ENCODE data around the gene MORN1. TPM values are rescaled to one million over a fixed set of nuclear protein-coding genes. Genes with fewer than 3 reads are reported as not detected.

MORN1 gene
- total and polyA plus RNA-seq, 2 donors: 5.7 to 6.4 TPM

DNA sequence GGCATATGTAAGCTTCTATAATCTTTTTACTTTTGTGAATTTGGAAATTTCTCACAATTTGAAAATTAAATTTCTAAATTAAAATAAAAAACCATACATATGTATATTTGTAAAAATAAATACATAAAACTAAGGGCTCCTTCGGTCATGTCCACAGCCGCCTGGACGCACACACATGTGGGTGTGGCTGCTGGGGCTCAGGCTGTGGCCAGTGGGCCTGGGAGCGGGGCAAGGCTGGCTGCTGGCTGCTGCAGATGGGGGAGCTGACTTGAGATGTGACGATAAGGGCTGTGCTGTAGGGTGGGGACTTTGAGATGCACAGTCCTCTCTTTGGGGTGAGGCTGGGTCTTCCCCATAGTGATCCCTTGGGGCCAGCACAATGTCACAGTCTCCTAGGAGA, 5.1 kb upstream of the MORN1 start:
- DNase-seq (ENCODE audit: low read depth in 6 of 9, low spot score in 9 of 9): no peak
- Histone ChIP-seq H3K27ac (ENCODE audit: low read depth in 1 of 2, low read length in 1 of 2) (no peak overlapping the region), H3K4me1 (ENCODE audit: control insufficient read depth in 2 of 2, insufficient read depth in 2 of 2, low read length in 2 of 2) (peaks cover 7 to 16% of the 10 kb centered on the region in 2 donors), H3K9me3 (ENCODE audit: control insufficient read depth in 2 of 2, insufficient read depth in 1 of 2, low read length in 1 of 2) (peaks cover 0 to 3% of the 10 kb centered on the region in 2 donors), H3K4me3 (ENCODE audit: low read length in 2 of 2) (no peak overlapping the region), H3K27me3 (ENCODE audit: control insufficient read depth in 2 of 2, insufficient read depth in 1 of 2, low read length in 1 of 2) (no peaks in the 10 kb centered on the region), H3K36me3 (ENCODE audit: control insufficient read depth in 2 of 2, insufficient read depth in 2 of 2, low read length in 1 of 2) (peaks cover 70 to 71% of the 10 kb centered on the region in 2 donors)
- 99% methylated on average over 5 of the region's 5 CpGs for WGBS

GRCh38 chr1:2396059-2396458, 4.7 kb upstream of the MORN1 start:
- peaks cover 0 to 3% of the 10 kb centered on the region in 2 donors for H3K9me3 ChIP-seq (ENCODE audit: control insufficient read depth in 2 of 2, insufficient read depth in 1 of 2, low read length in 1 of 2)
- no peak for DNase-seq (ENCODE audit: low read depth in 6 of 9, low spot score in 9 of 9)
- 95% methylated on average over 17 of the region's 17 CpGs for WGBS
- no peak overlapping the region for H3K4me3 ChIP-seq (ENCODE audit: low read length in 2 of 2)
- no peaks in the 10 kb centered on the region for H3K27me3 ChIP-seq (ENCODE audit: control insufficient read depth in 2 of 2, insufficient read depth in 1 of 2, low read length in 1 of 2)
- H3K4me1 ChIP-seq (ENCODE audit: control insufficient read depth in 2 of 2, insufficient read depth in 2 of 2, low read length in 2 of 2): peaks cover 7 to 16% of the 10 kb centered on the region in 2 donors
- peaks cover 67 to 70% of the 10 kb centered on the region in 2 donors for H3K36me3 ChIP-seq (ENCODE audit: control insufficient read depth in 2 of 2, insufficient read depth in 2 of 2, low read length in 1 of 2)
- H3K27ac ChIP-seq (ENCODE audit: low read depth in 1 of 2, low read length in 1 of 2): no peak overlapping the region

GRCh38 chr1:2395245-2395644, 3.9 kb upstream of the MORN1 start:
- Histone ChIP-seq H3K9me3 (ENCODE audit: control insufficient read depth in 2 of 2, insufficient read depth in 1 of 2, low read length in 1 of 2) (no peaks in the 10 kb centered on the region), H3K36me3 (ENCODE audit: control insufficient read depth in 2 of 2, insufficient read depth in 2 of 2, low read length in 1 of 2) (peaks cover 59 to 65% of the 10 kb centered on the region in 2 donors), H3K4me3 (ENCODE audit: low read length in 2 of 2) (no peak overlapping the region), H3K4me1 (ENCODE audit: control insufficient read depth in 2 of 2, insufficient read depth in 2 of 2, low read length in 2 of 2) (peaks cover 13 to 23% of the 10 kb centered on the region in 2 donors), H3K27me3 (ENCODE audit: control insufficient read depth in 2 of 2, insufficient read depth in 1 of 2, low read length in 1 of 2) (no peaks in the 10 kb centered on the region), H3K27ac (ENCODE audit: low read depth in 1 of 2, low read length in 1 of 2) (no peak overlapping the region)
- DNase-seq (ENCODE audit: low read depth in 6 of 9, low spot score in 9 of 9): no peak
- WGBS: 98% methylated on average over 10 of the region's 10 CpGs

- H3K36me3 ChIP-seq (ENCODE audit: control insufficient read depth in 2 of 2, insufficient read depth in 2 of 2, low read length in 1 of 2): peaks cover 54 to 60% of the 10 kb centered on the region in 2 donors
- H3K4me3 ChIP-seq (ENCODE audit: low read length in 2 of 2): no peak overlapping the region
- 95% methylated on average over 11 of the region's 11 CpGs for WGBS
- no peaks in the 10 kb centered on the region for H3K27me3 ChIP-seq (ENCODE audit: control insufficient read depth in 2 of 2, insufficient read depth in 1 of 2, low read length in 1 of 2)
- peaks cover 18 to 27% of the 10 kb centered on the region in 2 donors for H3K4me1 ChIP-seq (ENCODE audit: control insufficient read depth in 2 of 2, insufficient read depth in 2 of 2, low read length in 2 of 2)
- H3K9me3 ChIP-seq (ENCODE audit: control insufficient read depth in 2 of 2, insufficient read depth in 1 of 2, low read length in 1 of 2): no peaks in the 10 kb centered on the region
- no peak for DNase-seq (ENCODE audit: low read depth in 6 of 9, low spot score in 9 of 9)
- no peak overlapping the region for H3K27ac ChIP-seq (ENCODE audit: low read depth in 1 of 2, low read length in 1 of 2)
These were observed 3.4 kb upstream of the MORN1 start for GRCh38 chr1:2394761-2395160.

GRCh38 chr1:2394220-2394619, 2.9 kb upstream of the MORN1 start:
- H3K27me3 ChIP-seq (ENCODE audit: control insufficient read depth in 2 of 2, insufficient read depth in 1 of 2, low read length in 1 of 2): no peaks in the 10 kb centered on the region
- H3K4me3 ChIP-seq (ENCODE audit: low read length in 2 of 2): no peak overlapping the region
- no peak overlapping the region for H3K27ac ChIP-seq (ENCODE audit: low read depth in 1 of 2, low read length in 1 of 2)
- peaks cover 49 to 55% of the 10 kb centered on the region in 2 donors for H3K36me3 ChIP-seq (ENCODE audit: control insufficient read depth in 2 of 2, insufficient read depth in 2 of 2, low read length in 1 of 2)
- peaks cover 19 to 27% of the 10 kb centered on the region in 2 donors for H3K4me1 ChIP-seq (ENCODE audit: control insufficient read depth in 2 of 2, insufficient read depth in 2 of 2, low read length in 2 of 2)
- DNase-seq (ENCODE audit: low read depth in 6 of 9, low spot score in 9 of 9): no peak
- H3K9me3 ChIP-seq (ENCODE audit: control insufficient read depth in 2 of 2, insufficient read depth in 1 of 2, low read length in 1 of 2): no peaks in the 10 kb centered on the region
- WGBS: 99% methylated on average over 7 of the region's 7 CpGs

DNA sequence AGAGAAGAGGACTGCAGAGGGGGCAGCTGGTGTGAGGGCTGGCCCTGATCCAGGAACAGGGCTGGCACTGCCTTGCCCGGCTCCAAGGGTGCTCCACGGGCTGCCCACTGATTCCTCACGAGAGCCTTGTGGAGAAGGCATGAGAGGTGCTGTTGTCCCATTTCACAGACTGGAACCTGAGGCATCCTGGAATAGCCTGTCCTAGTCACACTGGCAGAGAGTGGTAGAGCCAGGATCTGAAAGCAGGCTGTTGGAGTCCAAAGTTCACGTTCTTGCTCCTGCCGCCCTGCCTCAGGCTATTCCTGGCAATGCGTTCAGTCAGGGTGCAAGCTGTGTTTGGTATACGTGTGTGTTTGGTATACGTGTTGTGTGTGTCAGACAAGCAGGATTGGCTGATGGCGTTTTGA, 2.1 kb upstream of the MORN1 start:
- Histone ChIP-seq H3K4me3 (ENCODE audit: low read length in 2 of 2) (no peak overlapping the region), H3K9me3 (ENCODE audit: control insufficient read depth in 2 of 2, insufficient read depth in 1 of 2, low read length in 1 of 2) (no peaks in the 10 kb centered on the region), H3K4me1 (ENCODE audit: control insufficient read depth in 2 of 2, insufficient read depth in 2 of 2, low read length in 2 of 2) (peaks cover 19 to 27% of the 10 kb centered on the region in 2 donors), H3K36me3 (ENCODE audit: control insufficient read depth in 2 of 2, insufficient read depth in 2 of 2, low read length in 1 of 2) (peaks cover 42 to 48% of the 10 kb centered on the region in 2 donors), H3K27me3 (ENCODE audit: control insufficient read depth in 2 of 2, insufficient read depth in 1 of 2, low read length in 1 of 2) (no peaks in the 10 kb centered on the region), H3K27ac (ENCODE audit: low read depth in 1 of 2, low read length in 1 of 2) (no peak overlapping the region)
- 97% methylated on average over 9 of the region's 9 CpGs for WGBS
- no peak for DNase-seq (ENCODE audit: low read depth in 6 of 9, low spot score in 9 of 9)

DNA sequence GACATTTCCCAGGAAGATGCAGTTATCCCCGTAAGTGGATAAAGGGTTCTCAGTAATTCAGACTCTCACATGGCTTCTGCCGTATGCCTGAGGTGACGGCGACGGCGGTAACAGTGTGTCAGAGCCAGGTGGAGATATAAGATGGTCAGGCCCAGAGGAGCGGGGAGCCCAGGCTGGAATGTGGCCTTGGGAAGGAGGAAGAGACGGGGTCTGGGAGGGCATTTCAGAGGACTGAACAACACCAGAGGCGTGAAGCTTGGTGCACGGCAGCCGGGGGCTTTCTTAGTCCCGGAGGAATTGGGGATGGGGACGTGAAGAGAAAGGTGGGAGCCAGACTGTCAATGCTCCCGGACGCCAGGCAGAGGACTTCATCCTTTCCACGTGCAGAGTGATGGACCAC, 1.3 kb upstream of the MORN1 start:
- H3K27me3 ChIP-seq (ENCODE audit: control insufficient read depth in 2 of 2, insufficient read depth in 1 of 2, low read length in 1 of 2): no peaks in the 10 kb centered on the region
- 86% methylated on average over 16 of the region's 16 CpGs for WGBS
- H3K36me3 ChIP-seq (ENCODE audit: control insufficient read depth in 2 of 2, insufficient read depth in 2 of 2, low read length in 1 of 2): peaks cover 42 to 48% of the 10 kb centered on the region in 2 donors
- H3K27ac ChIP-seq (ENCODE audit: low read depth in 1 of 2, low read length in 1 of 2): no peak overlapping the region
- H3K9me3 ChIP-seq (ENCODE audit: control insufficient read depth in 2 of 2, insufficient read depth in 1 of 2, low read length in 1 of 2): no peaks in the 10 kb centered on the region
- H3K4me1 ChIP-seq (ENCODE audit: control insufficient read depth in 2 of 2, insufficient read depth in 2 of 2, low read length in 2 of 2): peaks cover 19 to 27% of the 10 kb centered on the region in 2 donors
- no peak for DNase-seq (ENCODE audit: low read depth in 6 of 9, low spot score in 9 of 9)
- peak overlapping the region; percentile 64 to 78 for H3K4me3 ChIP-seq (ENCODE audit: low read length in 2 of 2)

- Histone ChIP-seq H3K36me3 (ENCODE audit: control insufficient read depth in 2 of 2, insufficient read depth in 2 of 2, low read length in 1 of 2) (peaks cover 41 to 42% of the 10 kb centered on the region in 2 donors), H3K4me1 (ENCODE audit: control insufficient read depth in 2 of 2, insufficient read depth in 2 of 2, low read length in 2 of 2) (peaks cover 19 to 27% of the 10 kb centered on the region in 2 donors)
These were observed 666 bp upstream of the MORN1 start for GRCh38 chr1:2391931-2392509.

GRCh38 chr1:2389644-2390043, 1.7 kb downstream of the MORN1 start:
- no peaks in the 10 kb centered on the region for H3K9me3 ChIP-seq (ENCODE audit: control insufficient read depth in 2 of 2, insufficient read depth in 1 of 2, low read length in 1 of 2)
- H3K27ac ChIP-seq (ENCODE audit: low read depth in 1 of 2, low read length in 1 of 2): no peak overlapping the region
- WGBS: 86% methylated on average over 7 of the region's 7 CpGs
- DNase-seq (ENCODE audit: low read depth in 6 of 9, low spot score in 9 of 9): no peak
- H3K36me3 ChIP-seq (ENCODE audit: control insufficient read depth in 2 of 2, insufficient read depth in 2 of 2, low read length in 1 of 2): peaks cover 25 to 27% of the 10 kb centered on the region in 2 donors
- peaks cover 19 to 27% of the 10 kb centered on the region in 2 donors for H3K4me1 ChIP-seq (ENCODE audit: control insufficient read depth in 2 of 2, insufficient read depth in 2 of 2, low read length in 2 of 2)
- H3K27me3 ChIP-seq (ENCODE audit: control insufficient read depth in 2 of 2, insufficient read depth in 1 of 2, low read length in 1 of 2): no peaks in the 10 kb centered on the region
- no peak overlapping the region for H3K4me3 ChIP-seq (ENCODE audit: low read length in 2 of 2)

More at GRCh38 chr1:2391931-2392509, 666 bp upstream of the MORN1 start:
- no peaks in the 10 kb centered on the region for H3K27me3 ChIP-seq (ENCODE audit: control insufficient read depth in 2 of 2, insufficient read depth in 1 of 2, low read length in 1 of 2)
- no peak for DNase-seq (ENCODE audit: low read depth in 6 of 9, low spot score in 9 of 9)
- no peaks in the 10 kb centered on the region for H3K9me3 ChIP-seq (ENCODE audit: control insufficient read depth in 2 of 2, insufficient read depth in 1 of 2, low read length in 1 of 2)
- H3K27ac ChIP-seq (ENCODE audit: low read depth in 1 of 2, low read length in 1 of 2): peak overlapping the region in 1 of 2 donors; percentile 64
- H3K4me3 ChIP-seq (ENCODE audit: low read length in 2 of 2): peak overlapping the region; percentile 64 to 78
- under 1% methylated on average over 62 of the region's 62 CpGs for WGBS
